ENCODE results near the gene GDF15. TPM values are rescaled to one million over a fixed set of nuclear protein-coding genes. Genes with fewer than 3 reads are reported as not detected.

GDF15 gene
- total RNA-seq, 1 experiment from 2014 or later = 425 TPM

- ChIA-PET CTCF (interaction anchor here (0.7 to 3.7 kb wide), 4 partner anchors 63 to 261 kb away, joined by 3 to 18 read pairs (median 3); partner anchors contain the start of gene MPV17L2), RAD21 (ENCODE audit: low non-redundant PET in 1 of 2, low total read pairs in 2 of 2, uncharacterized antibody in 2 of 2, unreplicated experiment in 2 of 2) (interaction anchor here in 1 of 2 experiments (0.7 to 1.2 kb wide), 2 partner anchors 24 to 56 kb away, joined by 4 read pairs; no protein-coding TSS in a partner anchor), POLR2A (interaction anchor here (0.7 to 5.4 kb wide), 2 partner anchors 23 to 32 kb away, joined by 4 to 40 read pairs; no protein-coding TSS in a partner anchor)
- Histone ChIP-seq H3K79me2 (ENCODE audit: insufficient read depth, low read length) (no peaks in the 10 kb centered on the region), H3K27me3 (ENCODE audit: insufficient read depth, low read length) (no peaks in the 10 kb centered on the region), H3K4me3 (replicated peaks in 1 of 2; ENCODE audit: low read depth in 1 of 2, low read length in 2 of 2) (no peak overlapping the region), H4K20me1 (ENCODE audit: insufficient read depth) (no peaks in the 10 kb centered on the region), H3K36me3 (ENCODE audit: control insufficient read depth in 1 of 2, insufficient read depth in 2 of 2, low read length in 2 of 2) (no peaks in the 10 kb centered on the region), H3K4me2 (ENCODE audit: low read length) (no peak overlapping the region), H3K4me1 (ENCODE audit: control insufficient read depth in 1 of 2, insufficient read depth in 2 of 2, low read length in 2 of 2) (peaks cover 40 to 72% of the 10 kb centered on the region in 2 experiments), H3K9me2 (ENCODE audit: insufficient read depth) (no peaks in the 10 kb centered on the region), H3K9me3 (ENCODE audit: control insufficient read depth in 1 of 2, insufficient read depth in 1 of 2, low read depth in 1 of 2, low read length in 2 of 2) (no peaks in the 10 kb centered on the region), H2AFZ (ENCODE audit: low read depth, low read length, poor library complexity, severe bottlenecking) (no peak overlapping the region), H3K9ac (ENCODE audit: low read length) (no peak overlapping the region), H3K27ac (ENCODE audit: low read depth, low read length) (no peak overlapping the region)
- BruUV-seq (replicated peaks) = no TSS peak
- DNase-seq (ENCODE audit: low read depth, low spot score) (no peak), ATAC-seq (no peak)
- TF ChIP-seq POLR2AphosphoS5 (IDR thresholded peaks at IDR 0.05; ENCODE audit: low read depth, low read length) (no peak), ZBTB33 (IDR thresholded peaks at IDR 0.05; ENCODE audit: extremely low read depth, insufficient replicate concordance, low read length) (no peak), CBX3 (IDR thresholded peaks at IDR 0.05; ENCODE audit: low read depth) (no peak)
- intact Hi-C loops (cut with micrococcal nuclease) = no loop called here
Observed at GRCh38 chr19:18412610-18413239, 26.8 kb downstream of the GDF15 start.

All from HCT116 (cell line).